Measurements from ENCODE around the gene LRRK1.

GRCh38 chr15:100893261-100893963 lies 25.7 kb upstream of the LRRK1 start:
- TF ChIP-seq POLR2A (IDR thresholded peaks at IDR 0.05; ENCODE audit: low read length) = no peak
- no peak for TF ChIP-seq GATA1 (IDR thresholded peaks at IDR 0.05; ENCODE audit: low read depth, low read length)
